Left renal cortex interstitium (tissue), 4 donors: ENCODE measurements around the gene PTGES2. TPM values are rescaled to one million over a fixed set of nuclear protein-coding genes. Genes with fewer than 3 reads are reported as not detected.
"Not testable (repeated sequence)": the region's sequence is repeated elsewhere in the genome, so short reads cannot be mapped to it uniquely, and the experiment has no call there.

Experiments used
- DNase-seq, 4 donors: peaks; one replicate each; pipeline ENCODE4 v3.0.0-alpha.2; 2013; ENCODE audit warnings: low read depth in 4 of 4, low spot score in 2 of 4, missing footprints in 1 of 4
- polyA plus RNA-seq, 4 donors: library from polyadenylated mRNA; unstranded; fragments of 120-200 nt; gene quantifications; one replicate each; pipeline ENCODE4 v1.2.1, GENCODE V29; 2013; ENCODE audit not compliant: insufficient read length in 4 of 4

Gene PTGES2
- polyA plus RNA-seq, 4 donors, result 36.7 to 71.6 (median 58.3) TPM

DNA sequence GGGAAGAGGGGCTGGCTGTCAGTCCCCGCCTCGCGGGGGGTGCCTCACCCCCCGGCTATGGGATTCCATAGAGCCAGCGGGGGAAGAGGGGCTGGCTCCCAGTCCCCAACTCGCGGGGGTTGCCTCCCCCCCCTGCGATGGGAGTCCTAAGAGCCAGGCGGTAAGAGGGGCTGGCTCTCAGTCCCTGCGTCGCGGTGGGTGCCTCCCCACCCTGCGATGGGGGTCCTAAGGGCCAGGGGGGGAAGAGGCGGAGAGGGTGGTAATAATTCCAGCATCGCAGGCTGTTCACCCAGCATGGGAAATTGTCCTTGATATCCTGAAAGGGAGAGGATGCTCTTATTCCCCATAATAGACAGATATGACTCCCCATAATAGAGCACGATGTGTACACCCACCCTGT, 12.1 kb upstream of the PTGES2 start:
- no peak for DNase-seq

DNA sequence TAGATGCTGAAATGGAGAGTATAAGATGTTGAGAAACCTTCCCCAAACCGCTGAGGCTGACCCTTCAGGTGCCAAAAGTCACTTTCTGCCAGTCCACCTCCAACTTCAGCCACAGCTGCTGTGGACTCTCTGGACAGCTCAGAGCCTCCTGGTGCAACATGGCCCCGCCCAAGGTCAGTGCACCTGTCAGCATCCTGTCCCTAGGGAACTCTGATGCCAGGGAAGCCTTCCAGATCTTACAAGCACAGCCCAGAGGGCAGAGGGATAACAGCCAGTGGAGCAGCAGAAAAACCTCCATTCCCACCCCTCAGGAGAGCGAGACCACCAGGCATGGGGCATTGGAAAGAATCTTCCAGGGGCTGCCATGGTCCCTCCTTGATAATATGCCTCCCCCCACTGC, 10.5 kb upstream of the PTGES2 start:
- no peak for DNase-seq

GRCh38 chr9:128136816-128137793, 9.6 kb upstream of the PTGES2 start:
- no peak for DNase-seq

DNA sequence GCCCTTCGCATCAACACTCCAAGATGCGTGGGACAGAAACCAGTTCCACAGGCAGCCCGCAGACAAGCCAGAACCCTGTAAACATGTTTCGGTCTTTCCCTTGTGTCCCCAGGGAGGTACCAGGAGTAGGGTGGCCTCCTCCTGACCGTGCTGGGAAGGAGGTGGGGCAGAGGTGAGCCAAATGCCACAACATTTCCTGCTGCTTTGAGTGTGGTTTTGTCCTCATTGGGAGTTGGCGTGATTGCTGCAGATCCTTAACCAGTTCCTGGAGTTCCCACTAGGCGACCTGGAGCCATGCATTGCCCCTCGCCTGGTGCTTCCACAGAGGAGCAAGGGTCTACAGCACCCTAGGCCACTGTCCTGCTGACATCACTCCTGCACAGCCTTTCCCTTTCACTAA, 8.0 kb upstream of the PTGES2 start:
- DNase-seq, result not testable (repeated sequence)

DNA sequence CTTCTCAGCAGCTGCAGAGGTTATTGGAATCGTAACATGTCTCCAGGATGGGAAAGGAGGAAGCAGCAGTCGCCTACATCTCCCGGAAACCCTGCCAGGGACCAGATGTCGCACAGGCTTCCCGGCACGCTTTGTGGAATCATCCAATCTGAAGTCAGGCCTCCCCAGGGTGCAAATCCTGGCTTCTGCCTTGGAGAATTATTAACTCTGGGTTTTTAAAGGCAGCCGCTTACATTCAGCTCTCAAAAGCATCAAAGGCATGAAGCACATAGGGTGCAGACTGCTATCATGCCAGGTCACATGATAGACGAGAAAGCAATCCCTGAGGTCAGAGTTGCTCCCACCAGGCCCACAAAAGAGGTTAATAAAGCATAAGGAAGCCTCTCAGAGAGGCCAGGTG, 4.6 kb upstream of the PTGES2 start:
- DNase-seq, result not testable (repeated sequence)

DNA sequence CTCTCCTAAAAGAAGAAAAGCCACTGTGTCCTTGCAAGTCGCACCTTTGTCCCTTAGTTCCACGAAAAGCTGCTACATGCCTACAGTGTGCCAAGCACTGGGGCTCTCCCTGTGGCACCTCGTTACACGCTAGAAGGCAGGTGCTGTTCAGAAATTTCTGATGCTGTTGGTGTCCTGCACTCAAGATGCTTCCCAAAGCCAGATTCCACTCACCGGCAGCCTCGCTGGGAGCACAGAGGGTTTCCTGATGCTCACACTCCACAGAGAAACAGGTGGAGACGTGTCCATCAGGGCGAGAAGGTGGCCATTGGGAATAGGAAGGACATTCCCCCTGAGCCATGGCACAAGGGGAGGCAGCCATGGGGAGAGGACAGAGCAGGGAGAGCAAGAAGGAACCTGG, 3.8 kb upstream of the PTGES2 start:
- not testable (repeated sequence) for DNase-seq

DNA sequence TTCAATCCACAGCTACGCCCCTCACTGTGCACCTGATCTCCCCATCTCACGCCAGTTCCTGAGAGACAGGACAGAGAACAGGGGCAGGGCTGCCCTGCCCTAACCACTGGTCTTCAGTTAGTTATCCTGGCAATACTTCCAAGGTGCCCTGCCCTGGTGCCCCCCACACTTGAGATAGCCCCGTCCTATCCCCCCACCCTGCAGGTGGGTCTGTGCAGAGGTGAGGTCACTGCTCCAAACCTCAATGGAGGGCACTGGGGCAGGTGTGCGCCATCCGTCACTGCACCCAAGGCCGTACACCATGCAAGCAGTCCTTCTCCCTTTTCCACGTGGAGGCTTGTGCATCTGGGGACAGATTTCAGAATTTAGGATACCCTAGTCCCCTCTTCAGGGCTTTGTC, 3.1 kb upstream of the PTGES2 start:
- DNase-seq, result not testable (repeated sequence)

GRCh38 chr9:128129976-128130590, 2.6 kb upstream of the PTGES2 start:
- DNase-seq, result not testable (repeated sequence)

GRCh38 chr9:128128836-128129590, 1.5 kb upstream of the PTGES2 start:
- no peak for DNase-seq

DNA sequence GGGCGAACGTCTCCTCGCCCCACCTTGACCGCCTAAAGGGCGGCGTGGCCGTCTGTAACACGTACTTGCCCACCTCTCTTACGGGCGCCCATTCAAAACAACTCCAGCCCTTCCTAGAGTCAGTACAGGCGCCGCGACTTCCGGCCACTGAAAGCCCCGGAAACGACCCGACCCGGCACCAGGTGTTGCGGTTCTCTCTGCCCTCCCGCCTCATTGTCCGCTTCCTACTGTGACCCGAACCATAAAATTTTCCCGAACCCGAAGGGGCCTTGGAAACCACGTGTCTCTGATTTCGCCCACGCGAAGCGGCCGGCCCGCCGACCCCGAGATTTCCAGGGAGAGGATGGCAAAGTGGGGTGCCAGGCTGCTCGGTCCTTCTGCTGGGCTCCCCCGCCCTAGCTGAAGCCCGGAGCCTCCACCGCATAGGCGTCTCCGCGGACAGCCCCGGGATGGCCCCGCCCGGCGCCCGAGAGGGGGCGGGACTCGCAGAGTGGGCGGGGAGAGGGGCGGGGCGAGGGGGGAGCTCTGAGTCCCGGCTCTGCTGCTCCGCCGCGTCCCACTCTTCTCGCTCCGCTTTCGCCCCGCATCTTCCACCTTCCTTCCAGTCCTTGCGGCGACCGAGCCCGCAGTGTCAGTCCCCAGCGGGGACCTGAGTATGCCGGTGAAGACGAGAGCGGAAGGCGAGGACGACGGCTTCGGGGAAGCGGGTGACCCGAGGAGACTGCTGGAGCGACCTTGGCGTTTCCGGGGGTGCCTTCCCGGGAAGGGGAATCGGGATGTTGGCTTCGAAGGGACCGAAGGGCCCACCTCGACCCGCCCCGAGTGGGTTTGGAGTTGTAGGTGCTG, 684 bp upstream of the PTGES2 start:
- DNase-seq, result peak; percentile 86 to 93 (median 90)

DNA sequence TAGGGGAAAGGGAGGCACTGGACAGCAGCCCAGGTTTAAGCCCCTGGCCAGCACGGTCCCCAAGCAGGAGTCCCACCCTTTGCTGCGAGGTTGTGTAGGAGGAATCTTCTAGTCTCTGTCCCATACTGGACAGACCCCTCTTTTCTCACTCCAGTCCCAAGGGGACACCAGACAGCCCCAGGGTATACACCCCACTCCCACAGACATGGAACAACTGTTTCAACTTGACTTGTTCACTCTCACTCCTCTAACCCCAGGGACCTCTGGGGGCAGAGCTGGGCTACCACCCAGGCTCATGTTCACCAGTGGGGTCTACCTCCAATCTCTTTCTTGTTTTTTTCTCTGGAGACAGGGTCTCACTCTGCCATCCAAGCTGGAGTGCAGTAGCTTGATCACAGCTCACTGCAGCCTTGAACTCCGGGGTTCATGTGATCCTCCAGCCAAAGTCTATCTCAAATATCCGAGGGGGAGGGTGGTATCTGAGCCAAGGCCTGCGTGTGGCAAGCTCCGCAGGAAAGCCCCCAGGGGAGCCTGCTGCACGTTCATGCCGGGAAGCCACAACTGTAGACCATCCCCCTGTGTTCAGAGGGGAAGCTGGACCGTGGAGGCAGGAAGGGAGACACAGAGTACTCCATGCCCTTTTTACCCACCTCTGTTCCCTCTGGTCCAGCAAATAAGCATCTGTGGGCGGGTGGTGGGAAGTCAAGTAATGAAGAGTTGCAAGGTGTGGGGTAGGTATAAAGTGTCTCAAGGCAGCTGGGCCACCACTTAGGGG, 1.8 kb downstream of the PTGES2 start:
- no peak for DNase-seq

DNA sequence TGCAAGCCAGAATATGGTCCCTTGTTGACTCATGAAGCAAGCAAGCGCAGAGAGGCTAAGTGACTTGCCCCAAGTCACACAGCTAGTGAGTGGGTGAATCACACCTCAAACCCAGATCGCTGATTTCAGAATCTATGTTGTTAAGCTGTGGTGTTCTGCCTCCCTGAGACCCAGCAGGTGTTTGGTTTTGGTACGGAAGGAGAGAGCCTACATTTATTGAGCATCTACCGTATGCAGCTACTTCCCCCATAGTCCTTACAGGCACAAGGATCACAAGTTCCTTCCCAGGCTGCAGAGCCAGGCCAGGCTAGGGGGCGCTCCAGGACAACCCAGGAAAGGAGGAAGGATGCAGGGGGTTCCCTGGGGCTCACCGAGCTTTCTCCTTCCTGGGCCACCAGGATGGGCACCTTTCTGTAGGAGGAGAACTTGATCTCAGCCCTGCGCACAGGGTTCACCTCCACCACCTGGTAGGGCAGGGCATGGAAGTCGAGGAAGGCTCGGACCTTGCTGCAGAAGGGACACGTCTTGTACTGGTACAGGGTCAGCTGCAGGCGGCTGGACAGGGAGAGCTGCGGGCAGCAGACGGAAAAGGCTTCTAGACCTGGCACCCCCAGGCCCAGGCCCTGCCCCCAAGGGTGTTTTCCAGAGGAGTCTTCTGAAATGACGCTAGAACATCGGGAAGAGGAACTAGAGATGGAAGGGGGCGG, 2.5 kb downstream of the PTGES2 start:
- no peak for DNase-seq

- no peak for DNase-seq
Measured at GRCh38 chr9:128124451-128124850, 3.1 kb downstream of the PTGES2 start.

DNA sequence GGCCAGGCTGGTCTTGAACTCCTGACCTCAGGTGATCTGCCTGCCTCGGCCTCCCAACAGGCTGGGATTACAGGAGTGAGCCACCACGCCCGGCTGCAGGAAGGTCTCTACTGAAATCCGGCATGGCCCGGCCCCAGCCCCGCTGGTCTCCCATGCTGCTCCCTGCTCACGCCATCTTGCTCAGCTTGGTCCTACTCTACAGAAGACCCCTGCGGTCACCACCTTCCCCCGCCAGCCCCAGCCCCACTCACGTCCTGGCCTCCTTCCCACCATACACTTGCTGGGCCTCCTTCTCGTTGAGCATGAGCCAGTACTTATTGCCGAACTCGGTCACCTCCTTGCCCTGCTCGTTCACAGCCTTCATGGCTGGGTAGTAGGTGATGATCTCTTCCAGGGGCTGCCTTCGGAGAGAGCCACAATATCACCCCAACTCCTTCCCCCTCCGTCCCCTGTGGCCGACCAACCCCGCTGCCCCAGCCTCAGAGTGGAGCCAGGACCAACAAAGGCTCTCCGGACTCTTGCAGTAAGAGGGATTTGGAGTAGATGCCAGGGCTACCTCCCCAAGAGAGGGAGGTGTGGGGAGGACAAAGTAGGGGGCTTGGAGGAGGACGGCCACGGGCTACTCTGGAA, 4.0 kb downstream of the PTGES2 start:
- DNase-seq, result no peak

GRCh38 chr9:128122809-128123175, 4.7 kb downstream of the PTGES2 start:
- DNase-seq, result no peak

DNA sequence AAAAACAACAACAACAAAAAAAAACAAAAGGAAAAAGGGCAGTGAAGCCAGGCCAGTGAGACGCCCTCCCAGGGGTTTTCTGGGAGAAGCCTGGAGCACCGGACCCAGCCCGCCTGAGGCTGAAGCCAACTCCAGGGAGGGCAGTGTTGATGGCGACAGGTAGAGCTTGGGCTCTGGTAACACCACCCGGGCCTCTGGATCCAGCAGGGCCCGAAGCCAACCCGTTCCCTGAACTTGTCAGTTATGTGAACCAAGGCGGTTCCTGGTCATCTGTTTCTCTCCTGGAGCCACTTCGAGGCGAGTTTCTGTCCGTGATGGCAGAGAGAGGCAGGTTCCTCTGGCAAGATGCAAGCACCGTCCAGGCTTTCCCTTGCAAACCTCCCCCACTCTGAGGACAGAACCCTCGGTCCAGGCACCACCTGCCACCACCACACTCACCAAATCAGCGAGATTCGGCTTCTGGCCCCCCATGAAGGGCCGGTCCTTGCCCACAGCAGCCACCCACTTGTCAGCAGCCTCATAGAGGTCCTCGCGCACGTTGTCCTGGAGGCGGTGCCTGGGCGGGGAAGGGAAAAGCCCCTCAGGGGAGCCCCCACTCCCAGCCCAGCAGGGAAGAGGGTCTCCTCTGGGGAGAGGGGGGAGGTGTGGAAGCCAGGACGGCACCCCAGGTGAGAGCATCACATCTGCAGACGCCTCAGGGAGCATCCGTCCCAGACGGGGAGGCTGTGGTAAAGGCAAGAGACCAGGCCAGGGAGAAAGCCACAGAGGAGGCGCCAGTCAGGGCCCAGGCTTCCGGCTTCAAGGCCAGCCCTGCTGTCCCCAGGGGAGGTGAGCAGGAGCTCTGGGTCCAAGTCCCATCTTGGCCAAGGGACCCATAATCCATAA, 5.4 kb downstream of the PTGES2 start:
- no peak for DNase-seq

DNA sequence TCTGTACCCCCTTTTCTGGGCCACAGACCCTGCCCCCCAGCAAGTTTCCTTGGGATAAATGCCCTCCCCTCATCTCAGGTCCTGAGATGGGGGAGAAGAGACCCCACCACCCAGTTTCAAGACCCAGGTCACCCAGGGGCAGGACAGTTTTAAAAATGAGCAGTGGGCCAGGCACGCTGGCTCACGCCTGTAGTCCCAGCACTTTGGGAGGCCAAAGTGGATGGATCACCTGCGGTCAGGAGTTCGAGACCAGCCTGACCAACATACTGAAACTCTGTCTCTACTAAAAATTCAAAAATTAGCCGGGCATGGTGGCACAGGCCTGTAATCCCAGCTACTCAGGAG, 6.1 kb downstream of the PTGES2 start:
- DNase-seq, result no peak
